EH (cell line): Measurements from ENCODE around the gene IRF5.
A peak's percentile ranks its signal among the peaks of the same experiment; 100 is the strongest.
"Not testable (repeated sequence)": the region's sequence is repeated elsewhere in the genome, so short reads cannot be mapped to it uniquely, and the experiment has no call there.

Experiments
- DNase-seq: peaks from one replicate; pipeline ENCODE4 v3.0.0-alpha.2; 2015; ENCODE audit warnings: low read depth

The IRF5 gene

GRCh38 chr7:128906766-128907559 is 30.8 kb upstream of the IRF5 start:
- DNase-seq: no peak

- DNase-seq: no peak
Observed at GRCh38 chr7:128908750-128909624, 28.7 kb upstream of the IRF5 start.

GRCh38 chr7:128909625-128910568 is 27.8 kb upstream of the IRF5 start:
- DNase-seq: peak; percentile 57

DNA sequence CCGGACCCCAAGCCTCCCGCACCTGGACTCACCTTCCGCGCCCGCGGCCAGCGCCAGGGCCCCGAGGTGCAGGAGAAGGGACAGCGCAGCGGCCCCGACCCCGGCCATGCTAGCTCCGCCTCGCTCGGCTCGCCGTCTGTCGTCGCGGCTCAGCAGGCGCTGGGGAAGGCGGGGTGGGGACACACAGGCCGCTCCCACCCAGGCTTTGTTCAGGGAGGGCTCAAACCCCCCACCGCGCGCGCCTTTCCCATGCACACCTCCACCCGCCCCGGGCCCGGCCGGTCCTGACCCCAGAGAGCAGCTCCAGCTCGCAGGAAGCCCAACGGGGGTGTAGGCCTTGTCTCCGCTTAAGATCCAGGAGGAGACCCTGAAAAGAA is 27.2 kb upstream of the IRF5 start, which contains the start of gene KCP:
TSS of gene KCP (minus strand) at position 141 of the 377 bp plus-strand sequence. CDS start at position 108, 33 bp downstream.
- no peak for DNase-seq

- no peak for DNase-seq
Observed at GRCh38 chr7:128911423-128912031, 26.2 kb upstream of the IRF5 start.

DNA sequence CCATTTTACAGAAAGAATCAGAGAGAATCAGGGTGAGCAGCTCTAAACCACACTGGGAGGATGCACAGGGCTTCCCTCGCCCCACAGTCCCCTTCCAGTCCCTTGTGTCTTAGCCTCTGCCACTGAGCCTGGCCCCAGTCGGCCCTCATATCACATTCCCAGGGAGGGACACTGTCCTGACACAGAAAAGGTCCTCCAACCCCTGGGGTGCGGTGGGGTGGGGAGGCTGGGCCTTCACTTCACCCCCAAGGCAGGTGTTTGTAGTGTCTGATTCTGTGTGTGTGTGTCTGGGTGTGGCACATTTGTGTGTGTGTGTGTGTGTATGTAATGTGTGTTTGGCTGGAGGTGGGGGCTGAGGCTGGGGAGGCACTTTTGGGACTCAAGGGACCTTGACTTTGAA is 25.4 kb upstream of the IRF5 start:
- no peak for DNase-seq

DNA sequence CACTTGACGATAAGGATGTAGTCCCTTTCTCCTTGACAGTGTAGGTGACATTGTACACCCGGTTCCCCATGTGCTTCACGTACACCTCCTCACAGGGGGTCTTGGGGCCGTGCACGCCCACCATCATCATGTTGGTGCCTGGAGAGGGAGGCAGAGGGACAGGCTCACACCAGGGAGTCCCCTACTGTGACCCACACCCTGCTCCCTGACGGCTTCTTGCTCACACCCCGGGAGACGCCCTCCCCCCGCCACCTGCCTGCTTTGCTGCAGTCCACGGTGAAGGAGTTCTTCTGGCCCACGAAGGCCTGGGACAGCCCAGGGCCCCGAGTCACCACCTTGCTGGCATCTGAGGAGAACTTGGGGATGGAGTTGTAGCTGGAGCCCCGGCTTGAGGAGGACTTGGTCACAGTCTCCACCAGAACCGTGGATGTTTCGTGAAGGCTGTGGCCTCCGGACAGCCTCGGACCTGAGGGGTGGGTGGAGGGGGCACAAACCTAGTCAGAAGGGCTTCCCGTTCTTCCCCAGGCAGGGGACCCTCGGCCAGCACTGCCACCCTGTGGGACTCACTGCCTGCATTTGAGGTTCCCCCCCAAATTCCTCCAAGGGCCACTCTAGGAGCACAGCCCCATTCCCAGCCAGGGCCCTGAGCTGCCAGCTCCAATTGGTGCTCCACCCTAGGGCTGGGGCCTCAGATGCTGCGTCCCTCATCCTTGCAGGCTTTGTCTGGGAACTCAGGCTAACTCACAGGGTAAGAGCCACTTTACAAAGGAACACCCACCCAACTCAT is 24.8 kb upstream of the IRF5 start:
- DNase-seq: not testable (repeated sequence)

DNA sequence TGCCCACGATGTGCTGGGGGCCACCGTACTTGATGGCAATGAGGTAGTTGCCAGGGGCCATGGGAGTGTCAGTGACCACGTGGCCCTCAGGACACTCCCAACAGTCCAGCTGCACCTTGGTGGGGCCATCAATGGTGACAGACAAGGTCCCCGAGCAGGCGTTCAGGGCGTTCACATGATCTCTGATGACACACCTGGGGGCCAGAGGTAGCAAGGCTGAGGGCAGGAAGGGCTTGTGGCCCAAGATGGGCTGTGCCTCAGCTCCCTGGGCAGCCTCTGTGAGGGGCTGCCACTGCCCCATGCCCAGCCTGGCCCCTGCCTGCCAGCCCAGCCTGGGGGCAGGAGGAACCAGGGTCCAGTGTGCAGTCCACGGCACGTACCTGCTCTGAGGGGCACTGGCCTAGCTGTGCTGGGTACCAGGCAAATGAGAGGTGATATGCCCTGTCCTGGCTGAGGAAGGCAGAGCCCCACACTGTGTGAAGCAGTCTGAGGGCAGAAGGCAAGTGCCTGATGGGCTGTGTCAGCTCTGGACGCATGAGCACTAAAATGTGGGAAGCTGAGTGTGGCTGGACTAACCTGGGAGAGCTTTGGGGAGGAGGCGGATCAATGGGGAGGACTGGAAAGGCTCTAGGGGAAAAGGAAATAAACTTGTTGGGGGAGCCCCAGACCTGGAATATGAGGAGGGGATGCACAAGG is 23.7 kb upstream of the IRF5 start:
- DNase-seq: no peak

- no peak for DNase-seq
Observed at GRCh38 chr7:128914566-128915151, 23.1 kb upstream of the IRF5 start.

- no peak for DNase-seq
Observed at GRCh38 chr7:128915271-128915819, 22.4 kb upstream of the IRF5 start.

GRCh38 chr7:128915841-128916642 is 21.7 kb upstream of the IRF5 start:
- DNase-seq: no peak

DNA sequence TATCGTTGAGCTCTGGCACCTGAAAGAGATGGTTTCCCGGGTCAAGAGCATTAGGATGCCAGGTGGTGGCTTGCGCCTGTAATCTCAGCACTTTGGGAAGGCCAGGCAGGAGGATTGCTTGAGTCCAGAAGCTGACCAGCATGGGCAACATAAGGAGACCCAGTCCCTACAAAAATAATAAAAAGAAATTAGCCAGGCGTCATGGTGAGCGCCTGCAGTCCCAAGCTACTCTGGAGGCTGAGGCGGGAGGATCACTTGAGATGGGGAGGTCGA is 21.1 kb upstream of the IRF5 start:
- DNase-seq: no peak

- no peak for DNase-seq
Observed at GRCh38 chr7:128917122-128917521, 20.6 kb upstream of the IRF5 start.

DNA sequence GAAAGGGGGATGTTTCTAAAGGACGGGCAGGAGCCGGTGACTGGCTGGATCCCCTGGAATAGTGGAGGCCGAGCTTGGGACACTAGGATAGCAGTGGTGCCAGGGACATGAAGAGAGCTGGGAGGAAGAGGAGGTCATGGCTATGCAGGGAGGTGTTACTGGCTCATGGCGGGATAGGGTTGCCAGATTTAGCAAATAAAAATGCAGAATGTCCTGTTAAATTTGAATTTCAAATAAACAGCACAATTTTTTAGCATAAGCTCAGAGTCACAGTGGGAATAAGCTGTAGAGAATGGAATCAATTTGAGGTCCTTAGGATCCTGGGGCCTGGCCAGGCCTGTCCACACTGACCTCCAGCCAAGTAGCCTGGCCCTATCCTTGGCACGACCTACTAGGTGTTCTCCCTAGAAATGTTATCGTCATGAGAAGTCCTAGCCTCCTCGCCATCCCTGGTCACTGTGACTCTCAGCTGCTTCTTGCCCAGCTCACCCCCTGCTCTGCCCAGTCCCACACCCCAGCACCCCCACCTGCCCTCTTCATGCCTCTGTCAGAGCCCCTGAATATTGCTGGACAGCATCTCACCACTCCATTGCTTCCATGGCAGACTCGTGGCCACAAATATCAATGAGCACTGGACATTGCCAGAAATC is 19.6 kb upstream of the IRF5 start:
- DNase-seq: no peak

DNA sequence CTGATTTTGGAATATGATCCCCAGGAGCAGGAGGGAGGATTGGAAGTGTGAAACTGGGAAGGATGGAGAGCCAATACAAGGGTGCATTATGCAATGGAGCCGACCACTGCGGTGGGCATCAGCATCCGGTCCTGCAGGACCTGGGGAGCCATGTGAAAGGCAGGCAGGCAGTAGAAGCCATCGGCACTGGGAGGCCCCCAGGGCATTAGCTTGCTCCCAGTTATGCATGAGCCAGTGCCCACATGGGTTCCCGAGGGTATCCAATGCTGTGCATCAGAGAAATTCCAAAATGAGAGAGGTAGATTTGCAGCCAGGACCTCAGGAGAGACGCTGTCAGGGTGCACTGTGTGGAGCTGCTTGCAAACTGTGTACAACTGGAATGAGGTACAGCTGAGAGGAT is 18.5 kb upstream of the IRF5 start:
- DNase-seq: no peak

GRCh38 chr7:128919881-128920799 is 17.6 kb upstream of the IRF5 start:
- DNase-seq: peak; percentile 29

DNA sequence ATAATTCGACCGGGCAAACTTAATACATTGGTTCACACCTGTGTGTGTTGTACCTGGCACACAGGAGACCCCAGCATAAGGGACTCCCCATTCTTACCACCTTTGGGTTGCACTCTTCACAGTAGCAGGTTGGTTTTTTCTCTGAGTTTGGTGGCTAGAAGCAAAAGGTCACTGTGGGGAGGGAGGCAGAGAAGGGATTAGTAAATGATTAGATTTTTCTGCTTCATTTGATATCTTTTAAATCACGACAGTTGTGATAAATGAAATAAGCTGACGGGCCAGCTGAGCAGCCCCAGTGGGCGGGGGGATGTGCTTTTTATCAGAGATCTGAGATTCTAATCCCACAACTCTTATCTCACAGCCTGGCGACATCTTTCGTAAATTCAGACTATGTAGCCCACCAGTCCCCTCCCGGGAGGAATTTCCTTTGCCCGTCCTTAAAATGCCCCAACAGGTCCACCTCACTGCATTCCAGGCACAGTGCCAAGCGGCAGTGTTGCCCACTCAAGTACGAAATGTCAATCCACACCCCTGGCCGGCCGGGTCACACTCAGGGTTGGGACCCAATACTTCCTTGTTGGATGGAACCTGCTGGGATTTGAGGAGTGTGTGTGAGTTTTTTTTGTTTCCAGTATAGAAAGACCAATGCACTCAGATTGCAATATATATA is 16.7 kb upstream of the IRF5 start:
- no peak for DNase-seq
